NCI-H2107 (cell line): ENCODE results near the gene MAP3K20.
"Not testable (repeated sequence)": the region's sequence is repeated elsewhere in the genome, so short reads cannot be mapped to it uniquely, and the experiment has no call there.

Source experiments
- DNase-seq: peaks from one replicate; lab custom pipeline; 2025; lab: John Stamatoyannopoulos, UW

MAP3K20 gene

GRCh38 chr2:173075781-173076580, at the start of gene MAP3K20:
Gene MAP3K20 (plus strand): TSS chr2:173075846. CDS start chr2:173091032, 15,186 bp downstream.
- peak; percentile 33 for DNase-seq

GRCh38 chr2:173026479-173026878, 49.2 kb upstream of the MAP3K20 start:
- no peak for DNase-seq

- DNase-seq: peak; percentile 61
These were observed 48.2 kb upstream of the MAP3K20 start for GRCh38 chr2:173027181-173028128.

- no peak for DNase-seq
These were observed 47.5 kb upstream of the MAP3K20 start for GRCh38 chr2:173028141-173028540.

GRCh38 chr2:173028671-173029070, 47.0 kb upstream of the MAP3K20 start:
- DNase-seq: no peak

GRCh38 chr2:173030561-173031490, 44.8 kb upstream of the MAP3K20 start:
- DNase-seq: no peak

- DNase-seq: no peak
These were observed 43.6 kb upstream of the MAP3K20 start for GRCh38 chr2:173032032-173032431.

- no peak for DNase-seq
These were observed 42.6 kb upstream of the MAP3K20 start for GRCh38 chr2:173033084-173033483.

GRCh38 chr2:173034143-173034542, 41.5 kb upstream of the MAP3K20 start:
- DNase-seq: no peak

- no peak for DNase-seq
These were observed 38.2 kb upstream of the MAP3K20 start for GRCh38 chr2:173037245-173038120.

- DNase-seq: not testable (repeated sequence)
These were observed 37.4 kb upstream of the MAP3K20 start for GRCh38 chr2:173038257-173038656.

GRCh38 chr2:173040729-173041128, 34.9 kb upstream of the MAP3K20 start:
- no peak for DNase-seq

- no peak for DNase-seq
These were observed 32.2 kb upstream of the MAP3K20 start for GRCh38 chr2:173043476-173043875.

GRCh38 chr2:173043897-173044519, 31.6 kb upstream of the MAP3K20 start:
- DNase-seq: no peak

GRCh38 chr2:173044686-173045085, 31.0 kb upstream of the MAP3K20 start:
- DNase-seq: no peak

GRCh38 chr2:173045181-173045580, 30.5 kb upstream of the MAP3K20 start:
- DNase-seq: no peak

- no peak for DNase-seq
These were observed 27.1 kb upstream of the MAP3K20 start for GRCh38 chr2:173048522-173048896.

GRCh38 chr2:173048897-173049661, 26.6 kb upstream of the MAP3K20 start:
- DNase-seq: no peak

GRCh38 chr2:173049831-173050230, 25.8 kb upstream of the MAP3K20 start:
- no peak for DNase-seq

GRCh38 chr2:173050684-173051083, 25.0 kb upstream of the MAP3K20 start:
- no peak for DNase-seq
